OCI-LY1 (cell line): ENCODE measurements around the gene VWA3B.

Source experiments
- H2AFZ ChIP-seq: fragments of 200-600 bp; sonication (generic), shearing (Covaris generic); 2 replicates; pipeline ENCODE4 v1.6.0; 2014; ENCODE audit warnings: antibody characterized with exemption, mild to moderate bottlenecking, low read length
- H3F3A ChIP-seq: fragments of 200-600 bp; sonication (generic), shearing (Covaris generic); 2 replicates; pipeline ENCODE4 v1.6.0; 2014; ENCODE audit warnings: mild to moderate bottlenecking, antibody characterized with exemption, low read length, moderate library complexity; ENCODE audit not compliant: insufficient read depth
- H3K27ac ChIP-seq: fragments of 200-600 bp; sonication (generic); 2 replicates; pipeline ENCODE4 v1.5.1; 2014; ENCODE audit warnings: low read length, mixed run types, mild to moderate bottlenecking, low read depth; ENCODE audit not compliant: poor library complexity, severe bottlenecking
- H3K27me3 ChIP-seq: fragments of 200-600 bp; sonication (generic); 2 replicates; pipeline ENCODE4 v1.6.0; 2014; ENCODE audit warnings: antibody characterized with exemption, mild to moderate bottlenecking, low read length, moderate library complexity; ENCODE audit not compliant: insufficient read depth
- H3K36me3 ChIP-seq: fragments of 200-600 bp; sonication (generic); 2 replicates; pipeline ENCODE4 v1.6.1; 2014; ENCODE audit warnings: mild to moderate bottlenecking, antibody characterized with exemption, low read length, moderate library complexity, mixed read lengths; ENCODE audit not compliant: insufficient read depth
- H3K4me1 ChIP-seq: fragments of 200-600 bp; sonication (generic); 2 replicates; pipeline ENCODE4 v1.5.1; 2014; ENCODE audit warnings: mild to moderate bottlenecking, low read length, moderate library complexity; ENCODE audit not compliant: insufficient read depth, severe bottlenecking
- H3K4me2 ChIP-seq: fragments of 200-600 bp; sonication (generic), shearing (Covaris generic); 2 replicates; pipeline ENCODE4 v1.6.1; 2014; ENCODE audit warnings: low read length
- H3K4me3 ChIP-seq: fragments of 200-600 bp; sonication (generic); 2 replicates; pipeline ENCODE4 v1.5.1; 2014; ENCODE audit warnings: low read length, low read depth, mild to moderate bottlenecking, mixed read lengths; ENCODE audit not compliant: poor library complexity, severe bottlenecking
- H3K79me2 ChIP-seq: fragments of 200-600 bp; shearing (Covaris generic); 2 replicates; pipeline ENCODE4 v1.6.1; 2016; ENCODE audit warnings: mixed run types, low read length, mixed read lengths; ENCODE audit not compliant: insufficient read depth
- H3K9ac ChIP-seq: fragments of 200-600 bp; sonication (generic), shearing (Covaris generic); 2 replicates; pipeline ENCODE4 v1.6.1; 2014; ENCODE audit warnings: mild to moderate bottlenecking, low read length, mixed read lengths
- H3K9me2 ChIP-seq: fragments of 200-600 bp; sonication (generic), shearing (Covaris generic); 2 replicates; pipeline ENCODE4 v1.6.1; 2014; ENCODE audit warnings: low read depth, mild to moderate bottlenecking, low read length, mixed read lengths
- H3K9me3 ChIP-seq: fragments of 200-600 bp; shearing (Covaris generic); 2 replicates; pipeline ENCODE4 v1.6.1; 2014; ENCODE audit warnings: low read length, mixed read lengths
- H4K20me1 ChIP-seq: fragments of 200-600 bp; sonication (generic), shearing (Covaris generic); 2 replicates; pipeline ENCODE4 v1.6.0; 2016; ENCODE audit warnings: mild to moderate bottlenecking, low read length; ENCODE audit not compliant: insufficient read depth
- EZH2 ChIP-seq: fragments of 200-600 bp; sonication (generic), shearing (Covaris generic); IDR thresholded peaks from 2 replicates; pipeline ENCODE4 v1.8.0; 2017; ENCODE audit warnings: borderline replicate concordance, mixed run types, mild to moderate bottlenecking, antibody characterized with exemption, low read length, moderate library complexity, mixed read lengths
- TF ChIP-seq, protein P1 (sequence below): fragments of 200-600 bp; sonication (generic), shearing (Covaris generic); IDR thresholded peaks from 2 replicates; pipeline ENCODE4 v1.5.1; 2017; ENCODE audit warnings: mild to moderate bottlenecking, antibody characterized with exemption, low read length, moderate library complexity, mixed read lengths

VWA3B gene

DNA sequence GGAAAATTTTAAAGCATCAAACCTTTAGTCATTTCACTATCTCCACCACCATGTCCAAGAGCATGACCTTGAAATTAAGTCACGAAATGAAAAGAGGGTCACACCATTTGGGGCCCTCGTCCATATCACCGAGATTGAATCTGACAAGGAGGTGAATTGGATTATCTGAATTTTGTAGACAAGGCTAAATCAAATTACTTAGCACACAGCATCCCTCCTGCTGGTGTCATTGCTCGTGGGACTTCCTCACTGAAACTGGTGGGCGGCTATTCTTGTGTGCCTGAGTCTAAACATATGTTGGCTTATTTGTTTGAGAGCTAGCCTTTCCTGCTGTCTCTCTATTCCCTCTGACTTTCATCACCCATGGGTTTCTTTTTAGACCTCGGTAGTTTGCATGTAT is 194.6 kb downstream of the VWA3B start:
- no peak overlapping the region for H3K27ac ChIP-seq
- TF ChIP-seq EZH2: no peak
- TF ChIP-seq, protein P1, sequence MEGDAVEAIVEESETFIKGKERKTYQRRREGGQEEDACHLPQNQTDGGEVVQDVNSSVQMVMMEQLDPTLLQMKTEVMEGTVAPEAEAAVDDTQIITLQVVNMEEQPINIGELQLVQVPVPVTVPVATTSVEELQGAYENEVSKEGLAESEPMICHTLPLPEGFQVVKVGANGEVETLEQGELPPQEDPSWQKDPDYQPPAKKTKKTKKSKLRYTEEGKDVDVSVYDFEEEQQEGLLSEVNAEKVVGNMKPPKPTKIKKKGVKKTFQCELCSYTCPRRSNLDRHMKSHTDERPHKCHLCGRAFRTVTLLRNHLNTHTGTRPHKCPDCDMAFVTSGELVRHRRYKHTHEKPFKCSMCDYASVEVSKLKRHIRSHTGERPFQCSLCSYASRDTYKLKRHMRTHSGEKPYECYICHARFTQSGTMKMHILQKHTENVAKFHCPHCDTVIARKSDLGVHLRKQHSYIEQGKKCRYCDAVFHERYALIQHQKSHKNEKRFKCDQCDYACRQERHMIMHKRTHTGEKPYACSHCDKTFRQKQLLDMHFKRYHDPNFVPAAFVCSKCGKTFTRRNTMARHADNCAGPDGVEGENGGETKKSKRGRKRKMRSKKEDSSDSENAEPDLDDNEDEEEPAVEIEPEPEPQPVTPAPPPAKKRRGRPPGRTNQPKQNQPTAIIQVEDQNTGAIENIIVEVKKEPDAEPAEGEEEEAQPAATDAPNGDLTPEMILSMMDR: no peak

DNA sequence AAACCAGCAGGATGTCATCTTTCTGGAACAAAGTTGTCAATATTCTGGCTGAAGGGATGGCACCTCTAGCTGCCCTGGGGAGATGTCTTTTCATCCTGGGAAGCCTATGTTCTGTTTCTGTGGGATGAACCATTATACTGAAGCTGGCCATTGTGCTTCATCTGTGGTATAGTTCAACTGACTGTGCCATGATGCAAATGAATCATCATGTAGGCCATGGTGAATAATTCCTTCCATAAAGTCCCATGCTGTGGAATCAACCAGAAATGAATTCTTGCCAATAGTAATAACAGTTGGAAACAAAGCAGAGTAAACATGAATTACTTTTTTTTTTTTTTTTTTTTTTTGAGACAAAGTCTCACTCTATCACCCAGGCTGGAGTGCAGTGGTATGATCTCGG is 195.1 kb downstream of the VWA3B start:
- H4K20me1 ChIP-seq: no peaks in the 10 kb centered on the region
- H3K9me2 ChIP-seq: no peaks in the 10 kb centered on the region
- no peak overlapping the region for H2AFZ ChIP-seq
- no peaks in the 10 kb centered on the region for H3K36me3 ChIP-seq
- H3K4me3 ChIP-seq: no peak overlapping the region
- H3K79me2 ChIP-seq: no peaks in the 10 kb centered on the region
- no peak for TF ChIP-seq EZH2
- TF ChIP-seq, protein P1: no peak
- H3K9ac ChIP-seq: no peak overlapping the region
- no peak overlapping the region for H3K4me2 ChIP-seq
- H3K9me3 ChIP-seq: no peaks in the 10 kb centered on the region
- H3K27ac ChIP-seq: no peak overlapping the region
- H3F3A ChIP-seq: no peaks in the 10 kb centered on the region
- no peaks in the 10 kb centered on the region for H3K27me3 ChIP-seq
- H3K4me1 ChIP-seq: no peaks in the 10 kb centered on the region

More for the DNA sequence above, 194.6 kb downstream of the VWA3B start:
- Histone ChIP-seq H3K9ac (no peak overlapping the region), H3K4me2 (no peak overlapping the region), H3F3A (no peaks in the 10 kb centered on the region), H3K9me3 (no peaks in the 10 kb centered on the region), H4K20me1 (no peaks in the 10 kb centered on the region), H3K4me1 (no peaks in the 10 kb centered on the region), H3K4me3 (no peak overlapping the region), H3K27me3 (no peaks in the 10 kb centered on the region), H3K79me2 (no peaks in the 10 kb centered on the region), H3K36me3 (no peaks in the 10 kb centered on the region), H2AFZ (no peak overlapping the region), H3K9me2 (no peaks in the 10 kb centered on the region)

DNA sequence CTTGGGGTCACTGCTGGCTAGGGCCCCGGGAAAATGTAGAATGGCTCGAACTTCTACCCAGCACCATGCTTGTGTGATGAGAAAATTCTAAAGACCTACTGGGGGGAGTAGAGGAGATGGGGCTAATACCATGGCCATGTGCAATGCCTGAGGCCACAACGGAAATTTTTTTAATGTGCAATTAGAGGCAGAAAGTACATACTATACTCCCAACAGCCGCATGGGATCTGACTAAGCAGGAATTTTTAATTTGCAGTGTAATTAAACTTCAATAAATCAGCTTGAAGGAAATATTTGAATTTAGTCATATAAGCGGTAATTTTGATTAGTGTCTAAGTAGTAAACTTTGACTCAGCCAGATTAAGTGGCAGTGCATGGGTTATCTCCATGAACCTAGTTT is 206.1 kb downstream of the VWA3B start:
- no peaks in the 10 kb centered on the region; the same call in 1 of the 2 replicates for H3K27me3 ChIP-seq
- no peak overlapping the region for H3K27ac ChIP-seq
- no peak overlapping the region for H3K4me2 ChIP-seq
- H4K20me1 ChIP-seq: no peaks in the 10 kb centered on the region
- no peaks in the 10 kb centered on the region for H3K79me2 ChIP-seq
- H3K9me2 ChIP-seq: no peaks in the 10 kb centered on the region
- peaks cover 5% of the 10 kb centered on the region; the same call in 1 of the 2 replicates for H3K9me3 ChIP-seq
- no peak overlapping the region for H2AFZ ChIP-seq
- no peaks in the 10 kb centered on the region for H3K4me1 ChIP-seq
- no peaks in the 10 kb centered on the region for H3K36me3 ChIP-seq
- TF ChIP-seq, protein P1: no peak
- no peak for TF ChIP-seq EZH2
- no peak overlapping the region for H3K9ac ChIP-seq
- H3K4me3 ChIP-seq: no peak overlapping the region
- H3F3A ChIP-seq: no peaks in the 10 kb centered on the region
